Hematopoietic multipotent progenitor cell treated with erythropoietin and hydrocortisone succinate and interleukin-3 and kit ligand, for 8 days (in vitro differentiated cells): ENCODE data around the gene SOS2.

ENCODE experiments used
- DNase-seq: peaks from one replicate; pipeline ENCODE4 v3.0.0-alpha.2; 2015

The SOS2 gene

DNA sequence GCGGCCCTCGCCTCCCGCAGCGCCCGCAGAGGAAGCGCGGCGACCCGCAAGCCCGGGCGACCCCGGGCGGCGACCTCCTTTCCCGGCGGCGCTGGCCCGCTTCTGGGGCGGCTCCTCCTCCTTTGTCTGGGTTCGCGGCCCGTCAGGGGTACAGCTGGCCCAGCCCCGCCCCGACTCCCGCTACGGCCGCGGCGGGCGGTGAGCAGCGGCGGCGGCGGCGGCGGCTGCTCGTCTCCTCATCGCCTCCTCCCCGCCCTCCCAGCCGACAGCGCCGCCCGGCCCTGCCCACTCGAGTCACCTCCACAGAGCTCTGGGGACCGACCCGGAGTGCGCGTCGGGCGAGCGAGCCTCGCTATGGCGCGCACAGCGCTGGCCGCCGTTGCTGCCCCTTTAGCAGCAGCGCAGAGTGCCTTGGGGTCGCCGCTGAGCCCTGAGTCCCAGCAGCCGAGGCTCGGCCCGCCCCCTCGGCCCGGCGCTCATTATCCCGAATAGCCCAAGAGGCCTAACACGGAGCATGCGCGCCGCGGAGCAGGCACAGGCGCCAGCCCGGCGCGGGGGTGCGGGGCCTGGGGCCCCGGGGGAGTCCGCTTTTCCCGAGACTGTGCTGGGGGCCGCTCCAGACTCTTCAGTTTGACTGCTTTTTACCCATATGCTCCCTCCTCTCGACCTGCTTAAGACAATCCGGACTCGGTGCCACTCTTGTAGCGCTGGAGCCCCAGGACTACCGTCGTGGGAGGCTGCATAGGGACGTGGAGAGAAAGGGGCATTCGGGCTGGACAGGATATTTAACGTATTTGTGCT, at the start of gene SOS2:
TSS of gene SOS2 (minus strand) at position 104 of the 801 bp plus-strand sequence. CDS start 295 bp downstream, outside the sequence.
- DNase-seq = peak; percentile 85

DNA sequence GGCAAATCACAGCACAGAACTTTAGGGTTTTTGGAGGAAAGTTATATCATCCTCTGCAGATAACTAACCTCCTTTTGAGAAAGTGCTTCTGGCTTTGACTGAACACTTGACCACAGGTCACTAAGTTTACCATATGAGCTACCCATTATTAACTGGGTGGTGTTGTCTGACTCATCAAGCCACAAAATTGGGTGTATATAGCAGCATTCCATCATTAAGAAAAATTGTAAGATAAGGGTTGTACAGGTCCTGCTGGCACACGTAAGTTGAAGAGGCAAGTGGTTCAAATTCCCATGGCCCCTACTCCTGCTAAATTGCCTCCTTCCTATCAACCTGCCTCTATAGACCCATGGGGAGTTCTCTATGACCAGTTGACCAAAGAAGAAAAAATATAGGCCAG, 41.1 kb upstream of the SOS2 start:
- peak; percentile 18 for DNase-seq

DNA sequence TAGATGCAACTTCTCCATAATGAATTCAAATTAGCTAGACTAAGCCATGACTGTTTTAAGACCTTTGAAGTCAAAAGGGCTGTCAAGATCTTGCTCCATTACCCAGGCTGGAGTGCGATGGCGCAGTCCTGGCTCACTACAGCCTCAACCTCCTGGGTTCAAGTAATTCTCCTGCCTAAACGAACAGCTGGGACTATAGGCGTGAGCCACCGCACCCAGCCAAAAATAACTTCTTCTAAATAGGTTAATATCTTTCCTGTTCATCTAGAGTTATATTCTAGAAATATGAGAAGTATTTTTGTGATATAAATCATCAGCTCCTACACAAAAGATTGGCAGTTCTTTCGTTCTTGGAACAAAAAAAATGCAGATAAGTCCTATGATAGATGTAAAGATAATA, 39.6 kb upstream of the SOS2 start:
- DNase-seq = no peak

DNA sequence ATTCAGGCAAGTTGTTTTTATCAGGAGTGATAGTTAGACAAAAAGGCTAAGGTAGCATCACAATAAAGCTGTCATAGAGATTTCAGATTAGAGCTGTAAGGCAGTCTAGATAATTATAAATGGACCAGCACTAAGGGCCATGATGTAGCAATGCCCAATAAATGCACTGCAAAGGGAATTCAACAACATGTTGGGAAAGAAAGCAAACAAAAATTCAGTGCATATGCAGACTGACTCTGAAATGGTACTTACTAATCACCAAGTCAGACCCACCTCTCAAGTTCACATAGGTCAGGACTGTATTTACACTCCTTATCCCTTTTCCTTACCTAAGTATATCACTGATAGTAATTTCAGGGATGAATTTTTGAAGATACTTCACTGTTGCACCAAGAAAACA, 33.7 kb upstream of the SOS2 start:
- DNase-seq = no peak

DNA sequence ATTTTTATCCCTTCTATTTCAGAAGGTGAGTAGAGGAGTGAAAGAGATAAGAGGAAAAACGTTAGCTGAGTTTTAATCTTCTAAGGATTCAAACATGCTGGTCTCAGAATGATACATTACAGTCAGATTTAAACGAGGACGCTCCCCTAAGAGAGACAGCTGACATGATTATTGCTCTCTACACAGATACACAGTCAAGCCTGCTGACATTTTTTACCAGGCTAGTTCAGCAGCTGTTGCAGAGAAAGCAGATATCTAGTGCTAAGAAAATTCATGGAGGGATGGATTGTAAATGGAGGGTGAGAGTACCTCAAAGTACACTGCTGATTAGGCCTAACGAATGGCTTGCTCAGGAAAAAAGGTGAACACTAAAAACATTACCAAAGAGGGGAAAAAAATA, 31.9 kb upstream of the SOS2 start:
- no peak for DNase-seq

DNA sequence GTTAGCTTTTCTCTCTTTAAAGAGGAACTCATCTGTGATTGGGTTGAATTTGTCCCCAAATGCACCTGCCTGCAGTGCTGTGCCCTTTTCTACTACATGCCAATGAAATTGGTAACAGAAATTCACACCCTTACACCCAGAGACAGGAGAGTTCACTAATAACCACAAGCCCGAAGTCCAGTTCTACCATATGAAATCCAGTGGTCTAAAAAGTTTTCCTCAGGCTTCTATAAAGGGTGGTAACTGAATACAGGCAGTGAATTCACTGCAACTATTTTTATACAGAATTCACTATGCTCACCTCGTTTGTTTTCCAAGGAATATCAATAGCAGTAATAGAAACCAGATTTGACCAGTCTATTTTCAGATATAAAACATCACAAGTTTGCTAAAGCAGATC, 31.5 kb upstream of the SOS2 start:
- DNase-seq = no peak

DNA sequence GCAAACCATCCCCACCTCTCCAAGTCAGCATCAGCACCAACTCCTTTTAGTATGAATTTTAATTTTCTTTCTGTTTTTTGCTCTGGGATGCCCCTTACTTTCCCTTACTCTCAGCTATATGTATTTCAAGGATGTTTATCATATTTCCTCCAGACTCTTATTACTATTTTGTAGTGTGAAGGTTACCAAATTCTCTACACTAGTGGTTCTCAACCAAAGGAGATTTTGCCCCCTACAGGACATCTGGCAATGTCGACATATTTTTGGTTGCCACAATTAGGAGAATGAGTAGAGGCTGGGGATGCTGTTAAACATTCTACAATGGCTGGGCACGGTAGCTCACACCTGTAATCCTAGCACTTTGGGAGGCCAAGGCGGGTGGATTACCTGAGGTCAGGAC, 29.1 kb upstream of the SOS2 start:
- peak; percentile 71 for DNase-seq

DNA sequence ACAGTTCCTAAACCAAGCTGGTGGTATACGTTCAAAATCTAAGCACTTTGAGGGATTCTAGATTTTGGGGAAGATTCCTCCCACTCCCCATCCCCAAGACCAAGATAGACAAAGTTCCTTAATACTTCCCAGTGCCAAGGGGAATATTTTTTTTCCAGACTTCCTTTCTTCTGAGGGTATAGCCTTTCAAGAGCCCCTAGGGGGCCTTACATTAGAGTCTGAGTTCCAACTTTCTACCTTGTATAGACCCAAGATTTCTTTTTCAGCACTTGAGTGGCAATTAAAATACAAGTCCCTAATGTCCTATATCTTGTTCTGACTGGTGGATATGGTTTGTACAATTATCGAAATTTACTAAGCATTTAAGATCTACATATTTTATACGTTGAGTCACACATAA, 28.7 kb upstream of the SOS2 start:
- no peak for DNase-seq

DNA sequence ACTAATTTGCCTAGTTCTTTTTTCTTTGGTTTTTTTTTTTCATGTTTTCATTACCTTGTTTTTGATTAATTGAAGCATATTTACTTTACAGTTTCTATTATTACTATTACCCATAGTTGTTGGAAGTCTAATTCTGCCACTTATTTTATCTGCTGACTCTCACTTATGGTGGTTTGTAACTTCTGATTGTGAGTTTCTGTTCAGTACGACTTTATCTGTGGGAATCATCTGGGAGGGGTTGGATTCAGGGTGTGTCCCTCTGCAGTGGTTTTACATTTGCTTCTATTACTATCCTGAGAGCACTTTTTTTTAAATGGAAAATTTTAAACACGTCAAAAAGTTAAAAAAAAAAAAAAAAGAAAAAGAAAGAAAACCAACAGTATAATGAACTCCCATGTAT, 26.4 kb upstream of the SOS2 start:
- peak; percentile 84 for DNase-seq

DNA sequence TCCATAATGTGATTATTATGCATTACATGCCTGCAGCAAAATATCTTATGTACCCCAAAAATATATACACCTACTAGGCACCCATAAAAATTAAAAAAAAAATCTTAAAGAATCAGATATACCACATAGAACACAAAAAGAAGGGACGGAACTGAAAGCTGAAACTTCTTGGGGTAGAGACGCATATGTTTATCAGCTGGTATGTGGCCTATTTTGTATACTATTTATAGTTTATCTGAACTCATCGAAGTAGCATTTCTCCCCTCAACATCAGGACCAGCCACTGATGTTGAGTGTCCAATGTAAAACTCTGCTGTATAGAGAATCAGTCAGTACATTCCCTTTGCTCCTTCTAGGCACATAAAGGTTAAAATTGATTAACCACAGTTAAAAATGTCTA, 22.9 kb upstream of the SOS2 start:
- DNase-seq = no peak

DNA sequence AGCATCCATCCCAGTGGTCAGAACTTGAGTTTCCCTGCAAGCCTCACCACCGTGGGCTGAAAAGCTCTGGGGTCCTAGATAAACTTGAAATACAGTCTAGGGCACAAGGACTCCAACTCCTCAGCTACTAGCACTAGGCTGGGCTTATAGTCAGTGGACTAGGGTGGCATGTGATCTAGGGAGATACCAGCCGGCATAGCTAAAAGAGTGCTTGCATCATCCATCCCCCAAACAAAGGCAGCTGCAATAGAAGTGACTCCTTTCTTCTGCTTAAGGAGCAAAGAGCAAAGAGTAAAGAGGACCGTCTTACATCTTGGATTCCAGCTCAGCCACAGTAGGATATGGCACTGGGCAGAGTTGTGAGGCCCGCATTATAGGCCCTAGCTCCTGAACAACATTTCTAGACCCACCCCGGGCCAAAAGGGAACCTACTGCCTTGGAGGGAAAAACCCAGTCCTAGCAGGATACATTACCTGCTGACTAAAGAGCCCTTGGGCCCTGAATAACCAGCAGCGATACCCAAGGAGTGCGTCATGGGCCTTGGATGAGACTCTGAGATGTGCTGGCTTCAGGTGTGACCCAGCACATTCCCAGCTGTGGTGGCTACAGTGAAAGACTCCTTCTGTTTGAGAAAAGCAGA, 17.9 kb upstream of the SOS2 start:
- DNase-seq = peak; percentile 78

DNA sequence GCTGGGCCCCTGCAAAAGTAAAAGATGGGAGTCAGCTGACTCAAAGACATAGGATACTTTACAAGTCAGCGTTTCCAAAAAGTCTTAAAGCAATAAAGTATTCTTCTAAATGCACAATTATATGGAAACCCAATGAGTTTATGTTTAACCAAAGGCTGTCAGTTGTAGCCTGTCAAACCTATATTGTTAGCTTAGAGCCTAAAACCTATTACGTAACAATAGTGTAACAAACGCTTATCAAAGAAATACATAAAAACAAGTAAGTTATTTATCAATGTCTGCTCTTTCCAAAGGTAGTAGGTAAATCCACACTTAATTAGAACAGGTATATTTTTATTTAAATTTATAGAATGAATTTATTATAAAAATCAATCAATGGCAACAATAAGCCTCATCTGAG, 15.9 kb upstream of the SOS2 start:
- DNase-seq = no peak

DNA sequence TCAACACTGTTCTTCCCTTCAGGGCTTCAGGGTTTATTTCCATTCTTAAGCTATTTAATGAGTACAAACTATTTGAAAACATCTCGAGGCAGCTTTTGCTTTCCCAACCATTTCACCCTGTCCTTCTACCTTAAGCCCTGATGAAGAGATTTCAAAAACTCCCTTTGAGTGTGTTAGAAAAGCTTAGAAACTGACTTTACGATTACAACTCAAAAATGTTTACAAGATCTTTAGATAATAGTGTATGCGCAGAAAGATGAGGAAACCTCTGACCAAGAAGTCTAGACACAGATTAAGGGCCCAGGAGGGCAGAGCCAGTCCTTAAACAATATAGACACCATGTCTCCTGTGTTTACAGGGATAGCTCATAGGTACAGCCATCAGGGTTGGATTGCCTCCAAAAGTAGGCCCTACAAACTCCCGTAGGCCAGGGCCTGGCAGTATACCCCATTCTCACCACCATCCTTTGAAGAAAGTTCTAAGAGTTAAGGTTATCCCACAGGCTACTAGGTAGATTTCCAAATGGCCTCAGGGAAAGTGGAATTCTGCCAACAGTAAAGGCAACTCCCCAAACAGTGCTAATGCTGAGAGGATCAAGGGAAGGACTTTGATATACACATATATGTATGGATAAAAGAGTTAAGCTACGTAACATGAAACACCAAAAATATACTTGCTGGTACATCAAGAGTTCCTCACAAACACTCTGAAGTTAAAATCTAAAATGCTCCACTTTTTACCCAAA, 11.4 kb upstream of the SOS2 start:
- no peak for DNase-seq

DNA sequence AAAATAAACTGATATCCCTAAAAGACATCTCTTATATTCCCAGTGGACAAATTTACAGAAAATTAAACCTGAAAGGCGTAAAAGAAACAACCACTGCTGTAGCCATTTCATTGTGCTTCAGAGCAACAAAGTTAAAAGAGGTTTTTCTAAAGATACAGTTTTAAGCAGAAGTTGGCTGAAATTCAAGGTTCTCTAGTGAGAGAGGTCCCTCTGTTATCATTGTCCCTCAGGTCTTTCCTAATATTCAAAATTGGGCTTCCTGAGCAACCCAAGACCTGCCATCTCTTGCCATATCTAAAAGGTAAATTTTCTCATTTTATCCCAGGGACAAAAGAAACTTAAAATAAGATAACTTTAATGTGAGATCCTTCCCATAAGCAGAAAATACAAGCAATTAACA, 10.7 kb upstream of the SOS2 start:
- DNase-seq = no peak

DNA sequence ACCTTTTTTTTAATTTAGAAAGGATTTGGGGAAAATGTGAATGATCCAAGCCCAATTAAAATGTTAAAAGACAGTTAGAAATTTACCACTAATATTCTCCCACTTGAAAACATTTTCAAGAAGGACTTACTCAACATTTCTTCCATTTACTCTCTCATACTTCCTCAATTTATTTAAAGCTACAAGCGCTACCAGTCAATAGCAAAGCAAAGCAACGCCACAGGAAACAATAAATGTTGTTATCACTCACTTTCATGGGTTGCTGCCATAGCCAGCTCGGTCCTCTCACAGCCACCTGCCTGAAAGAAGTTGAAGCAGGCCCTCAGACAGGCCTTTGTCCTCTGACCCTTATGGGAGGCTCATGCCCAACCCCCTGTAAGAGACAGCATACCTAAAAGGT, 6.0 kb upstream of the SOS2 start:
- peak; percentile 27 for DNase-seq

DNA sequence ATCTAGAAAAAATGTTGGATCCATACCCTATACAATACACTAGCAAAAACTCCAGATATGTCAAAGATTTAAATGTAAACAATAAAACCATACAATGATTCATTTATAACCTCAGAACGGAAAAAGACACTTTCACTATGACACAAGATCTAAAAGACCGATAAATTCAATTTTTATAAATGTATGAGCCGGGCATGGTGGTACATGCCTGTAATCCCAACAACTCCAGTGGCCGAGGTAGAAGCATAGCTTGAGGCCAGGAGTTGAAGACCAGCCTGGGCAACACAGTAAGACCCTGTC, 2.5 kb upstream of the SOS2 start:
- DNase-seq = no peak

DNA sequence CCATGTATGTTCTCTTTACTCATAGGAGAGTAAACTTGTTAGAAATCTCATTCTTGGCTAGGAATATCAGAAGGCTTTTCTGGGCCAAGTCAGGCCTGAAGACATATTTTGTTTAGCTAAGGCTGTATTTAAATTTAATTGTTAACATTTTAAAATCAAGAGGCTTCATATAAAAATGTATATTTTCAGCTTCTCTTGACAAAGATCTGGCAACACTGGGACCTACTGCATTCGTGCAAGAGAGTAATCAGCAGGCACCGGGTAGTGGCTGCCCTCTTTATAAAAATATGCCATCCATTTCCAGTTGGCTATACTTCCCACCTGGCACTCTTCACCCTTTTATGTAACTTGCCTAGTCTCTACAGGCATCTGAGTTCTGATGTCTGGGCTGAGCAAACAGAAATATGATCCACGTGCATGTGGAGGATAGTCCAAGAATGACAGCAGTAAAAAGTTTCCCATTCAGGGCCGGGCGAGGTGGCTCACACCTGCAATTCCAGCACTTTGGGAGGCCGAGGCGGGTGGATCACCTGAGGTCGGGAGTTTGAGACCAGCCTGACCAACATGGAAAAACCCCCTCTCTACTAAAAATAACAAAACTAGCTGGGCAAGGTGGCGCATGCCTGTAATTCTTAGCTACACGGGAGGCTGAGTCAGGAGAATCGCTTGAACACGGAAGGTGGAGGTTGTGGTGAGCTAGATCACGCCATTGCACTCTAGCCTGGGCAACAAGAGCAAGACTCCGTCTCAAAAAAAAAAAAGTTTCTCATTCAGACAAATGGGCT, 2.0 kb upstream of the SOS2 start:
- DNase-seq = no peak

DNA sequence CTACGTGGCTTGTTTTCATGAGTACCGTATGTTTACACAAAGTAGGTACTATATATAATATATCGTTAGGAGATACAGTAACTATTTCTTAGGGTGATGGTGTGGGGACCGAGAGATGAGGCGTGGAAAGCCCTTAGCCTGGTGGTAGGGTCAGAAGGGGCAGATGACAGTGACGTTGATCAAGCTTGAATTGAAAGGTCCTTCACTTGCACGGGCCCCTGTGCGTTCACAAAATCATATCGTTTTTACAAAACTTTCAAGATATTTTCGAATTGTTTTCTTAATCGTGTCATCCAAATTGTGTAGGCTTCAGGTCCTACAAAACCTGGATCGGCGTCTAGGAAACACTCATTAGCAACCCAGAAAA, 881 bp upstream of the SOS2 start:
- DNase-seq = no peak

DNA sequence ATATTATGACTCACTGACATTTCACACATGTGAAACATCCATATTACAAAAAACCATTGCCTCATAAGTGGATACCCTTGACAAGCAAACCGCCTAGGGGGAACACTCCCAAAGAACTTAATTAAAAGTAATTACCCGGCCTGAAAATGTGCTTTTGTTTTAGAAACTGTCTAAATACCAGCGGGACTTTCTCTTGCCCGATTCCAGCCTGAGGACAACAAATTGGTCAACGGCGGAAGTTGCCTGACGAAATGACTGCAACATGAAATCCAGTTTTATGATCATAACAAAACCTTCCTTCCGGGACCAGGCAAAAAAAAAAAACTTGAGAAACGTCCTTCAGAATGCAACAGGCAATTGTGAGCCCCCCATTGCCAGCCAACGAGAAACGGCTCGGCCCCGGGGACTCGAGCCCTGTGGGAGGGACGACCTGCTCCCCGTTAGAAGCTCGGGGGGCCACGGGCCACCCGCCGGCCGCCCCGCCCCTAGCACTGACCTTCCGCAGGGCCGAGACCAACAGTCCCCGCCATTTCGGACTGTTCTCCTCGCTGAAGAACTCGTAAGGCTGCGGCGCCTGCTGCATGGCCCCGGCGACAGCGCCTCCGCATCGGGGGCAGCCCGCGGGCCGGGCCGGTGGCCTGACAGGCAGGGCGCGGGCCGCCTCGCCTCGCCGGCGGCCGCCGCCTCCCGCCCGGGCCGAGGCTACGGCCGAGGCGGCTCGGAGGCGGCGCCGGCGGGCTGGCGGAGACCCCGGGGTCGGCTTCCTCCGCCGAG, 490 bp downstream of the SOS2 start:
- DNase-seq = peak; percentile 62

DNA sequence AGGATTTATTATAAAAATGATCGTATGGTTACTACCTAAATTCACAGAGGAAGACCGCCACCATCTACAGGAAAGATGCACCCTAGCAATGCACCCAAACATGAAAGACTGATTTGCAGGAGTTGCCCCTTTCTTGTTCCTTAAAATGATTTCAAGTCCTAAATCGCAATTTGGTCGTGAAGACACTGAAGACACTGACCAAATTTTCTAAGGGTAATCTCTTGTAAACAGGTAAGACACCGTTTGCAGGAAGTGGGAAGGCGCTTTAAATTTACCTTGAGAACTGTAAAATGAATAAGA, 1.0 kb downstream of the SOS2 start:
- peak; percentile 21 for DNase-seq

DNA sequence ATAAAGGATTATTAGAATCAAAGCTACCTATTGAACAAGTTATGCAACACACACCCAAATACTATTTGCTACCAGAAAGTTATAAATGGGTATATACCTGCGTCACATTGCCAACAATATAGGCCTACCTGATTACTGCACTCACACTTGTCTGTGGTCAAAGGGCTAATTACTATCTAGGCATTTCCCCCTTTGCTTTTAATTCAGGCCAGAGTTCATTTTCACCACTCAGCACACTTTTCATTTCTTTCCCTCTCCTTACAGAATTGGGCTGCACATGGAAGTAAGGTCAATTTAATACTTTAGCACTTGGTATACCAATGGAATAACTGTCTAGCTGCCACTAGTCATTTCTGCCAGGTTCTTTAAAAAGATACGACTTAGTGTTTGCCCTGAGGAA, 1.7 kb downstream of the SOS2 start:
- DNase-seq = no peak

DNA sequence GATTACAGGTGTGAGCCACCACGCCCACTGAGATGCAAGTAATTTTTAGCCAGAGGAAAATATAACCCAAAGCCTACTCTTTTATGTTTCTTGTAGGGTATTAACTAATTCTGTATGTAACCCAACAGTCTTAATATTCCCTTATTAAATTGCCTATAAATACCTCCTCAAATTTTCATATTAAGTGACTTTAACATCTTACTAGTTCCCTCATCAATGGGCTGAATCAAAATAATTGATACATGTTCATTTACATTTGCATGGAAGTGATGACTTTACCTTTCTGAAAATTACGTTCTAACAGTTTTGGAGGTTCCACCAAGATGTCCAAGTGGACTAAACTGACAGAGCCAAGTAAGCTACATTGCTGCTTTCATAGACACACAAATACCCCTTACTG, 3.1 kb downstream of the SOS2 start:
- no peak for DNase-seq

DNA sequence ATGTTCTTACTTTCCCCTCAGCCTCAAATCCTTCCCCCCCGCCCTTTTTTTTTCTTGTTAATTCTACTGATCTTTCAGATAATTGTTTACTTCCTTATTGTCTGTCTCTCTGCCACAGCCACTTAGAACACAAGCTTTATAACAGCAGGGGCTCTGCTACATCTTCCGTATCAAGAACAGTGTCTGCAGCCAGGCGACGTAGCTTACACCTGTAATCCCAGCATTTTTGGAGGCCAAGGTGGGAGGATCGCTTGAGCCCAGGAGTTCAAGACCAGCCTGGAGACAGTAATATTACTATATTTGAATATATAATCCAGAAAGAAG, 5.4 kb downstream of the SOS2 start:
- DNase-seq = no peak
